ENCODE results near the gene MYO10. TPM values are rescaled to one million over a fixed set of nuclear protein-coding genes. Genes with fewer than 3 reads are reported as not detected.

MYO10 gene
- total and polyA plus RNA-seq, 2 experiments from 2014 or later: 119 to 276 TPM

DNA sequence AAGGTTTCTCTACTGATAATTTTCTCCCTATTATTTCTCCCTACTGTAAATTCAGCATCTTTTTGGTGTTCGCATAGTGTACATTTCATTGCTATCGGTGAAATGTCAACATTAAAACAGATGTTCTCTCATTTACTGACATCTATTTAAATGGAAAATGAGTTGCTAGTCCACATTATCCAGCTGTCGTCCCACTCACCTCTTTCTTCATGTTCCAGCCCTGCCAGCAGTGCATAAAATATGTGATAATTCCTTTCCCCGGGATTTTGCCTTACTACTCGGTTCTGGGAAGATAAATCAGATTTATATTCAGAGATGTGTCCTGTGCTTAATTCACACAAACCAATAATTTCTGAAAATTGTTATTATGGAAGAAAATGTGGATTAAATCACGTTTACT, 155.8 kb downstream of the MYO10 start (continued):
- TF ChIP-seq, protein P1, sequence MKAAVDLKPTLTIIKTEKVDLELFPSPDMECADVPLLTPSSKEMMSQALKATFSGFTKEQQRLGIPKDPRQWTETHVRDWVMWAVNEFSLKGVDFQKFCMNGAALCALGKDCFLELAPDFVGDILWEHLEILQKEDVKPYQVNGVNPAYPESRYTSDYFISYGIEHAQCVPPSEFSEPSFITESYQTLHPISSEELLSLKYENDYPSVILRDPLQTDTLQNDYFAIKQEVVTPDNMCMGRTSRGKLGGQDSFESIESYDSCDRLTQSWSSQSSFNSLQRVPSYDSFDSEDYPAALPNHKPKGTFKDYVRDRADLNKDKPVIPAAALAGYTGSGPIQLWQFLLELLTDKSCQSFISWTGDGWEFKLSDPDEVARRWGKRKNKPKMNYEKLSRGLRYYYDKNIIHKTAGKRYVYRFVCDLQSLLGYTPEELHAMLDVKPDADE (IDR thresholded peaks at IDR 0.05): no peak
- TF ChIP-seq NANOG (IDR thresholded peaks at IDR 0.05; ENCODE audit: borderline replicate concordance) (no peak), JUNB (IDR thresholded peaks at IDR 0.05; ENCODE audit: unreplicated experiment) (no peak)
- TF ChIP-seq, protein P2, sequence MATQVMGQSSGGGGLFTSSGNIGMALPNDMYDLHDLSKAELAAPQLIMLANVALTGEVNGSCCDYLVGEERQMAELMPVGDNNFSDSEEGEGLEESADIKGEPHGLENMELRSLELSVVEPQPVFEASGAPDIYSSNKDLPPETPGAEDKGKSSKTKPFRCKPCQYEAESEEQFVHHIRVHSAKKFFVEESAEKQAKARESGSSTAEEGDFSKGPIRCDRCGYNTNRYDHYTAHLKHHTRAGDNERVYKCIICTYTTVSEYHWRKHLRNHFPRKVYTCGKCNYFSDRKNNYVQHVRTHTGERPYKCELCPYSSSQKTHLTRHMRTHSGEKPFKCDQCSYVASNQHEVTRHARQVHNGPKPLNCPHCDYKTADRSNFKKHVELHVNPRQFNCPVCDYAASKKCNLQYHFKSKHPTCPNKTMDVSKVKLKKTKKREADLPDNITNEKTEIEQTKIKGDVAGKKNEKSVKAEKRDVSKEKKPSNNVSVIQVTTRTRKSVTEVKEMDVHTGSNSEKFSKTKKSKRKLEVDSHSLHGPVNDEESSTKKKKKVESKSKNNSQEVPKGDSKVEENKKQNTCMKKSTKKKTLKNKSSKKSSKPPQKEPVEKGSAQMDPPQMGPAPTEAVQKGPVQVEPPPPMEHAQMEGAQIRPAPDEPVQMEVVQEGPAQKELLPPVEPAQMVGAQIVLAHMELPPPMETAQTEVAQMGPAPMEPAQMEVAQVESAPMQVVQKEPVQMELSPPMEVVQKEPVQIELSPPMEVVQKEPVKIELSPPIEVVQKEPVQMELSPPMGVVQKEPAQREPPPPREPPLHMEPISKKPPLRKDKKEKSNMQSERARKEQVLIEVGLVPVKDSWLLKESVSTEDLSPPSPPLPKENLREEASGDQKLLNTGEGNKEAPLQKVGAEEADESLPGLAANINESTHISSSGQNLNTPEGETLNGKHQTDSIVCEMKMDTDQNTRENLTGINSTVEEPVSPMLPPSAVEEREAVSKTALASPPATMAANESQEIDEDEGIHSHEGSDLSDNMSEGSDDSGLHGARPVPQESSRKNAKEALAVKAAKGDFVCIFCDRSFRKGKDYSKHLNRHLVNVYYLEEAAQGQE (IDR thresholded peaks at IDR 0.05; ENCODE audit: unreplicated experiment): no peak
- TF ChIP-seq, protein P3, sequence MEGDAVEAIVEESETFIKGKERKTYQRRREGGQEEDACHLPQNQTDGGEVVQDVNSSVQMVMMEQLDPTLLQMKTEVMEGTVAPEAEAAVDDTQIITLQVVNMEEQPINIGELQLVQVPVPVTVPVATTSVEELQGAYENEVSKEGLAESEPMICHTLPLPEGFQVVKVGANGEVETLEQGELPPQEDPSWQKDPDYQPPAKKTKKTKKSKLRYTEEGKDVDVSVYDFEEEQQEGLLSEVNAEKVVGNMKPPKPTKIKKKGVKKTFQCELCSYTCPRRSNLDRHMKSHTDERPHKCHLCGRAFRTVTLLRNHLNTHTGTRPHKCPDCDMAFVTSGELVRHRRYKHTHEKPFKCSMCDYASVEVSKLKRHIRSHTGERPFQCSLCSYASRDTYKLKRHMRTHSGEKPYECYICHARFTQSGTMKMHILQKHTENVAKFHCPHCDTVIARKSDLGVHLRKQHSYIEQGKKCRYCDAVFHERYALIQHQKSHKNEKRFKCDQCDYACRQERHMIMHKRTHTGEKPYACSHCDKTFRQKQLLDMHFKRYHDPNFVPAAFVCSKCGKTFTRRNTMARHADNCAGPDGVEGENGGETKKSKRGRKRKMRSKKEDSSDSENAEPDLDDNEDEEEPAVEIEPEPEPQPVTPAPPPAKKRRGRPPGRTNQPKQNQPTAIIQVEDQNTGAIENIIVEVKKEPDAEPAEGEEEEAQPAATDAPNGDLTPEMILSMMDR (conservative IDR thresholded peaks at IDR 0.05; ENCODE audit: low read depth in 2 of 2): no peak

DNA sequence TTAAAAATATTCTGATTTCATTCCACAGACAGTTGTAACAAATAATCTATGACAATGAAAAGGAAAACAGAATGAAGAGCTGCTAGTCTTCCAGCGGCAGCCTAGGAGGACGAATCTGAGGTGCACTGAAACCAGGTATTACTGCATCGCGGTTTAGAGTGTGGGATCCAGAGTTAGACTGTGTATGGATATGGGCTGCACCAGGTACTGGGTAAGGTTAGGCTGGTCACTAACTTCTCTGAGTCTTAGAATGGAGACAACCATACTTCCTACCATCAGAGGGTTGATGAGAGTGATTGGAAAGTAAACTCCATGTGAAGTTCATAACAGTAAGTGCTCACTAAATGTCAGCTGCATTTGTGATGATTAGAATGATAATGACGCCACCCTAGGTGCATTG, 158.7 kb downstream of the MYO10 start:
- H3K4me3 ChIP-seq: no peak overlapping the region
- no peak overlapping the region for H3K27ac ChIP-seq (ENCODE audit: low read depth)
- H3K4me3 Mint-ChIP-seq: no peak overlapping the region
- H3K36me3 Mint-ChIP-seq (ENCODE audit: low read depth): peaks cover 22% of the 10 kb centered on the region
- H2AFZ ChIP-seq: no peak overlapping the region
- peaks cover 27% of the 10 kb centered on the region for H3K4me1 Mint-ChIP-seq
- H3K4me1 ChIP-seq (ENCODE audit: insufficient read depth): peaks cover 13% of the 10 kb centered on the region; the same call in 1 of the 2 replicates
- no peaks in the 10 kb centered on the region for H3K9me2 ChIP-seq (ENCODE audit: insufficient read depth)
- H3K36me3 ChIP-seq (ENCODE audit: insufficient read depth): no peaks in the 10 kb centered on the region
- no peak overlapping the region for H3K4me2 ChIP-seq
- no peaks in the 10 kb centered on the region for H3F3A ChIP-seq (replicated peaks; ENCODE audit: low read depth)
- no peaks in the 10 kb centered on the region for H3K27me3 Mint-ChIP-seq (ENCODE audit: insufficient read depth, low read depth, poor library complexity)
- DNase-seq (ENCODE audit: low spot score): no peak
- no peak overlapping the region; the same call in 1 of the 2 replicates for H3K27ac Mint-ChIP-seq
- peak; percentile 15; the same call in 1 of the 3 replicates for ATAC-seq
- H3K79me2 ChIP-seq (replicated peaks; ENCODE audit: insufficient read depth): no peaks in the 10 kb centered on the region; the same call in 1 of the 2 replicates
- H3K27me3 ChIP-seq (ENCODE audit: insufficient read depth): no peaks in the 10 kb centered on the region
- no peaks in the 10 kb centered on the region for H3K9me3 Mint-ChIP-seq
- no peaks in the 10 kb centered on the region for H4K20me1 ChIP-seq (replicated peaks; ENCODE audit: insufficient read depth)
- TF ChIP-seq, protein P2 (IDR thresholded peaks at IDR 0.05; ENCODE audit: unreplicated experiment): no peak
- TF ChIP-seq EZH2phosphoT487 (IDR thresholded peaks at IDR 0.05; ENCODE audit: unreplicated experiment): no peak
- no peak for TF ChIP-seq EZH2 (IDR thresholded peaks at IDR 0.05; ENCODE audit: low read depth, unreplicated experiment)
- TF ChIP-seq POLR2AphosphoS5 (IDR thresholded peaks at IDR 0.05; ENCODE audit: low read depth): no peak
- no peak for TF ChIP-seq ZNF331 (CRISPR knock-in tag; IDR thresholded peaks at IDR 0.05; ENCODE audit: low read depth)
- no peak for TF ChIP-seq JUNB (IDR thresholded peaks at IDR 0.05; ENCODE audit: unreplicated experiment)
- TF ChIP-seq, protein P3 (conservative IDR thresholded peaks at IDR 0.05; ENCODE audit: low read depth in 2 of 2): no peak
- no peak for TF ChIP-seq ZNF114 (CRISPR knock-in tag; IDR thresholded peaks at IDR 0.05)
- TF ChIP-seq NANOG (IDR thresholded peaks at IDR 0.05; ENCODE audit: borderline replicate concordance): no peak
- TF ChIP-seq, protein P1 (IDR thresholded peaks at IDR 0.05): no peak

Measured in GM23338 (cell line).